Esophagus squamous epithelium (tissue), 5 donors: ENCODE results near the gene ASTL. TPM values are rescaled to one million over a fixed set of nuclear protein-coding genes. Genes with fewer than 3 reads are reported as not detected.

ENCODE experiments used
- DNase-seq: peaks from one replicate; lab custom pipeline; 2025; lab: John Stamatoyannopoulos, UW
- H3K27ac ChIP-seq, 4 donors: fragments of 200-600 bp; sonication (generic); one replicate each; pipeline ENCODE4 v1.5.1; 2016 to 2019; ENCODE audit warnings: mild to moderate bottlenecking in 1 of 4
- H3K27me3 ChIP-seq, 4 donors: fragments of 200-600 bp; sonication (generic); 1 replicate in 3 of 4; 2 replicates in 1 of 4; pipeline versions ENCODE4 v1.5.1 to v1.6.0; 2017 to 2021; ENCODE audit warnings: antibody characterized with exemption in 1 of 4
- H3K36me3 ChIP-seq, 3 donors: fragments of 200-600 bp; sonication (generic); one replicate each; pipeline ENCODE4 v1.5.1; 2016 to 2019
- H3K4me1 ChIP-seq, 3 donors: fragments of 200-600 bp; sonication (generic); one replicate each; pipeline ENCODE4 v1.5.1; 2017 to 2019
- H3K4me3 ChIP-seq, 4 donors: fragments of 200-600 bp; sonication (generic); 1 replicate in 3 of 4; 2 replicates in 1 of 4; pipeline ENCODE4 v1.5.1; 2016 to 2019; ENCODE audit warnings: mild to moderate bottlenecking in 2 of 4, moderate library complexity in 1 of 4
- H3K9me3 ChIP-seq, 3 donors: fragments of 200-600 bp; sonication (generic); one replicate each; pipeline ENCODE4 v1.5.1; 2016 to 2019
- POLR2A ChIP-seq, 4 donors: fragments of 450-650 bp; IDR thresholded peaks; one replicate each; pipeline ENCODE4 v1.6.1; 2017; ENCODE audit warnings: antibody characterized with exemption in 4 of 4, mild to moderate bottlenecking in 4 of 4, moderate library complexity in 3 of 4
- WGBS, 2 donors: methylation state at CpG; one replicate each; pipeline ENCODE4 v1.1.5; 2018; 5-methylcytosine and 5-hydroxymethylcytosine counted together
- intact Hi-C: fragments of 100-400 bp; cut with DNase I; formaldehyde crosslinking; loops from one replicate; pipeline ENCODE4 v1.15.0; 2022
- total RNA-seq, 4 donors: library from RNA; depleted of rRNA; stranded (reverse); fragments of >200 nt; gene quantifications; one replicate each; pipeline ENCODE4 v1.1.0, GENCODE V29; 2016
- TF ChIP-seq, protein P1 (sequence below), 6 experiments: fragments of 450-650 bp in 4 of 6; fragments of 200-600 bp in 2 of 6; sonication (generic) in 2 of 6; IDR thresholded peaks; one replicate each; pipeline ENCODE4 v1.5.1; 2016 to 2019; ENCODE audit warnings: antibody characterized with exemption in 6 of 6, mild to moderate bottlenecking in 4 of 6, moderate library complexity in 4 of 6
- donor health status: DM: yes; HTN: yes; CAD: no.

Gene ASTL
- total RNA-seq = under 1 TPM in 2 of 4 donors, not detected in 2; 0.30 to 0.53 TPM

- intact Hi-C loops = no loop called here
- TF ChIP-seq, protein P1, sequence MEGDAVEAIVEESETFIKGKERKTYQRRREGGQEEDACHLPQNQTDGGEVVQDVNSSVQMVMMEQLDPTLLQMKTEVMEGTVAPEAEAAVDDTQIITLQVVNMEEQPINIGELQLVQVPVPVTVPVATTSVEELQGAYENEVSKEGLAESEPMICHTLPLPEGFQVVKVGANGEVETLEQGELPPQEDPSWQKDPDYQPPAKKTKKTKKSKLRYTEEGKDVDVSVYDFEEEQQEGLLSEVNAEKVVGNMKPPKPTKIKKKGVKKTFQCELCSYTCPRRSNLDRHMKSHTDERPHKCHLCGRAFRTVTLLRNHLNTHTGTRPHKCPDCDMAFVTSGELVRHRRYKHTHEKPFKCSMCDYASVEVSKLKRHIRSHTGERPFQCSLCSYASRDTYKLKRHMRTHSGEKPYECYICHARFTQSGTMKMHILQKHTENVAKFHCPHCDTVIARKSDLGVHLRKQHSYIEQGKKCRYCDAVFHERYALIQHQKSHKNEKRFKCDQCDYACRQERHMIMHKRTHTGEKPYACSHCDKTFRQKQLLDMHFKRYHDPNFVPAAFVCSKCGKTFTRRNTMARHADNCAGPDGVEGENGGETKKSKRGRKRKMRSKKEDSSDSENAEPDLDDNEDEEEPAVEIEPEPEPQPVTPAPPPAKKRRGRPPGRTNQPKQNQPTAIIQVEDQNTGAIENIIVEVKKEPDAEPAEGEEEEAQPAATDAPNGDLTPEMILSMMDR (IDR thresholded peaks at IDR 0.05) = peak in 5 of 6 experiments; percentile 35 to 75 (median 63)
- no peak for TF ChIP-seq POLR2A (IDR thresholded peaks at IDR 0.05)
- peak within 1 kb of the TSS in 1 of 4 donors; percentile 28 for H3K4me3 ChIP-seq
- H3K27ac ChIP-seq = peak within 1 kb of the TSS in 3 of 4 donors; percentile 36 to 60 (median 51)
- no peak for DNase-seq
- H3K27me3 ChIP-seq = peaks cover 0 to 34% (median 0%) of the 10 kb centered on the region in 4 donors
- peaks cover 0 to 29% (median 0%) of the 10 kb centered on the region in 3 donors for H3K4me1 ChIP-seq
- WGBS, 2 donors = 13 to 17% methylated on average over 2 to 9 of the region's 17 CpGs
- H3K9me3 ChIP-seq = no peaks in the 10 kb centered on the region
- H3K36me3 ChIP-seq = no peaks in the 10 kb centered on the region
These were observed at the start of gene ASTL for GRCh38 chr2:96138179-96139145. ASTL (minus strand) TSS chr2:96138502; CDS start chr2:96138436, 66 bp downstream.

GRCh38 chr2:96186562-96186961 lies 48.3 kb upstream of the ASTL start:
- WGBS, 2 donors = 78 to 90% methylated on average over 5 of the region's 5 CpGs
- Histone ChIP-seq H3K9me3 (no peaks in the 10 kb centered on the region), H3K27ac (no peak overlapping the region), H3K4me1 (peaks cover 0 to 11% (median 0%) of the 10 kb centered on the region in 3 donors), H3K27me3 (no peaks in the 10 kb centered on the region), H3K36me3 (peaks cover 18 to 84% (median 58%) of the 10 kb centered on the region in 3 donors), H3K4me3 (no peak overlapping the region)
- TF ChIP-seq, protein P1 (IDR thresholded peaks at IDR 0.05) = no peak
- no peak for TF ChIP-seq POLR2A (IDR thresholded peaks at IDR 0.05)
- intact Hi-C loops = no loop called here
- no peak for DNase-seq

- 55 to 78% methylated on average over 1 of the region's 1 CpG for WGBS, 2 donors
- TF ChIP-seq POLR2A (IDR thresholded peaks at IDR 0.05) = no peak
- TF ChIP-seq, protein P1 (IDR thresholded peaks at IDR 0.05) = no peak
- H3K36me3 ChIP-seq = peaks cover 7 to 74% (median 48%) of the 10 kb centered on the region in 3 donors
- no peaks in the 10 kb centered on the region for H3K9me3 ChIP-seq
- peaks cover 0 to 11% (median 0%) of the 10 kb centered on the region in 3 donors for H3K4me1 ChIP-seq
- no peak overlapping the region for H3K4me3 ChIP-seq
- H3K27me3 ChIP-seq = no peaks in the 10 kb centered on the region
- DNase-seq = no peak
- intact Hi-C loops = no loop called here
- H3K27ac ChIP-seq = no peak overlapping the region
These were observed 47.2 kb upstream of the ASTL start for GRCh38 chr2:96185516-96185915.

DNA sequence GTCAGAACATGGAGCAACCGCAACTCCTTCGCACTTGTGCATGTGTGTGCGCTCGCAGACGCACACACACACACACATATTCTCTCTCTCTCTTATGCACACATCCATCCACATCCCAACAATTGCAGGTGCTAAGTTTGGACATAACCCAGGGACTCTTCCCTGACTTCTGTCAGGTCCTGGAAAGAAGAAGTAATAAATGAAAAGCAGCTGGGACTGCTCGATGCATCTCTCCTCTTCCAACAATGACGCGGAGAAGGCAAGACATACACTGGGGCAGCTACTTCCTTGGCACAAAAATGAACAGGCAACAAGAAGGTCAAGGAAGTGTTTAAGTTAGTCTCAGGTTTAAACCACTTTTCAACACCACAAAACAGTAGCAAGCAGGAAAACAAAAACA lies 46.7 kb upstream of the ASTL start:
- Histone ChIP-seq H3K4me1 (peaks cover 0 to 11% (median 0%) of the 10 kb centered on the region in 3 donors), H3K9me3 (no peaks in the 10 kb centered on the region), H3K27ac (no peak overlapping the region), H3K36me3 (peaks cover 7 to 69% (median 43%) of the 10 kb centered on the region in 3 donors), H3K27me3 (no peaks in the 10 kb centered on the region), H3K4me3 (no peak overlapping the region)
- TF ChIP-seq POLR2A (IDR thresholded peaks at IDR 0.05) = no peak
- TF ChIP-seq, protein P1 (IDR thresholded peaks at IDR 0.05) = no peak
- WGBS, 2 donors = 90 to 93% methylated on average over 8 of the region's 8 CpGs
- intact Hi-C loops = no loop called here
- no peak for DNase-seq

GRCh38 chr2:96184188-96184587 lies 45.9 kb upstream of the ASTL start:
- TF ChIP-seq, protein P1 (IDR thresholded peaks at IDR 0.05) = no peak
- TF ChIP-seq POLR2A (IDR thresholded peaks at IDR 0.05) = no peak
- WGBS, 2 donors = 88 to 95% methylated on average over 7 of the region's 8 CpGs
- peaks cover 0 to 11% (median 0%) of the 10 kb centered on the region in 3 donors for H3K4me1 ChIP-seq
- H3K4me3 ChIP-seq = no peak overlapping the region
- peaks cover 7 to 61% (median 35%) of the 10 kb centered on the region in 3 donors for H3K36me3 ChIP-seq
- DNase-seq = no peak
- no peaks in the 10 kb centered on the region for H3K27me3 ChIP-seq
- intact Hi-C loops = no loop called here
- no peaks in the 10 kb centered on the region for H3K9me3 ChIP-seq
- H3K27ac ChIP-seq = no peak overlapping the region
